Measurements from ENCODE around the gene SORCS2.

Gene SORCS2

DNA sequence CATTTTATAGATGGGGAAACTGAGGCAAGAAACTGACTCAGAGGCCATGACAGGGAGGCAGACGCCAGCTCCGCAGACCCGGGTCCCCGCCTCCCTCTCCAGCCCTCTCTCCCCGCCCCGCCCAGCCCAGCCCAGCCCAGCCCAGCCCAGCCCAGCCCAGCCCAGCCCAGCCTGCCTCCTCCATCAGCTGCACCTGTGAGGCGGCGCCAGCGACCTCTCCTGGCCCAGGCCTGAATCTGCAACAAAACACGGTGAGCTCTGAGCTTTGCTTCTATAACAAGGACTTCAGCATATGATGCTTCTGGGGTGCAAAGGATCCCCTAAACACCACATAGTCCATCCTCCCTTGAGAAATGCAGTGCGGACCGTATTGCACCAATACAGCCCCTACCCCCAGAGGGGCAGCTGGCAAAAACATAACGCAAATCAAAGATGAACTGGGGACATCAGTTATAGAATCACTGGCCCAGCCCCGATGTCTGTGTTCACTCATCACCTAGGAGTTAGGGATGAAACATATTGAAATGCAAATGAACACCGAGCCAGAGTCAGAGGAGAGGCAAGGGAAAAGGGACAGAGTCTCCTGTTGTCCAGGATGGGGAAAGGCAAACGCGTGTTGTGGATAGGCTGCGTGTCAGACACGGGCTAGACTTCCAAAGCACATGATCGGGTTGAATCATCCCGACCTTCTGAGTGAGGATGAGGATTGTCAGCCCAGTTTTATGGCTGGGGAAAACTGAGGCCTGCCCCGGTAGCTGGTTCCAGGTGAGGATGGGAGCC is 458.5 kb downstream of the SORCS2 start:
- Histone ChIP-seq H4K8ac (ENCODE audit: low read depth, low read length) (no peak overlapping the region), H3K4me3 (ENCODE audit: low read depth, low read length) (no peak overlapping the region), H3K9ac (ENCODE audit: low read length) (no peak overlapping the region), H3K9me3 (ENCODE audit: insufficient read depth, low read depth, low read length) (no peaks in the 10 kb centered on the region), H3K4me2 (ENCODE audit: low read length) (no peak overlapping the region), H2AK5ac (ENCODE audit: low read length) (no peak overlapping the region), H3K18ac (ENCODE audit: low read length) (no peak overlapping the region), H3K79me2 (ENCODE audit: control insufficient read depth, insufficient read depth, low read length, poor library complexity) (no peaks in the 10 kb centered on the region), H3K23ac (ENCODE audit: low read length) (no peak overlapping the region), H3K4ac (ENCODE audit: low read depth, low read length) (no peak overlapping the region), H2BK5ac (ENCODE audit: low read depth, low read length, poor library complexity) (no peak overlapping the region), H2BK12ac (ENCODE audit: low read length) (peak overlapping the region; percentile 35), H3K27ac (ENCODE audit: low read depth, low read length) (no peak overlapping the region), H2AFZ (ENCODE audit: insufficient read depth, low read length, poor library complexity) (no peak overlapping the region), H3K4me1 (ENCODE audit: control insufficient read depth in 1 of 2, insufficient read depth in 2 of 2, low read length in 2 of 2) (peaks cover 35 to 48% of the 10 kb centered on the region in 2 experiments), H4K12ac (ENCODE audit: low read depth, low read length) (no peak overlapping the region), H4K91ac (ENCODE audit: low read depth, low read length) (peak overlapping the region; percentile 11), H3K27me3 (ENCODE audit: insufficient read depth, low read length) (no peaks in the 10 kb centered on the region), H3K36me3 (ENCODE audit: control insufficient read depth in 1 of 2, insufficient read depth in 2 of 2, low read length in 2 of 2) (no peaks in the 10 kb centered on the region), H3K14ac (ENCODE audit: low read length) (peak overlapping the region; percentile 18), H2BK120ac (ENCODE audit: insufficient read depth, low read length, poor library complexity) (no peak overlapping the region), H3K79me1 (ENCODE audit: low read length) (peaks cover 10% of the 10 kb centered on the region)
- peak in 1 of 2 donors; percentile 10 for DNase-seq
- WGBS (ENCODE audit: extremely low coverage, insufficient coverage, insufficient read length), result no CpG with 5 or more reads among the region's 22 CpGs

DNA sequence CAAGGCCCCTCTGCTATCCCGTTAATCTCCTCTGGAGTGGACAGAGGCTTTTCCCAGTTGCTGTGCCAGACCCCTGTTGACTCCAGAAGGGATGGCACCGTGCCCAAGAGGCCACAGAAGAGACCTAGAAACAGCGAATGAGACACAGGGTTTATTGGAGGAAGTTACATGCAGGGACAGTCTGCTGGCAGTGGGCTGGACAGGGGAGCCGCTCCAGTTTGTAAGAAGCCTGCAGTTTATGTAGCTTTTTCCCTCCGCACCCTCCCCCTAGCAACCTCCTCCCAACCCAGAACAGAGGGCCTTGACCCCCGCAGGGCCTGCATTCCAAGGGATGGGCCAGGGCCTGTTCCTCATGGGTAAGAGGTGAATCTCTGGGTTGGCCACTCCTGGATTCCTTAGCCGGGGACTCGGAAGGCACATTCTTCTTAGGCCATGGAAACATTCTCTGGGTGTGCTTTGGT is 459.2 kb downstream of the SORCS2 start:
- H4K8ac ChIP-seq (ENCODE audit: low read depth, low read length), result no peak overlapping the region
- no peak overlapping the region for H2BK5ac ChIP-seq (ENCODE audit: low read depth, low read length, poor library complexity)
- H3K4me1 ChIP-seq (ENCODE audit: control insufficient read depth in 1 of 2, insufficient read depth in 2 of 2, low read length in 2 of 2), result peaks cover 40 to 53% of the 10 kb centered on the region in 2 experiments
- H4K12ac ChIP-seq (ENCODE audit: low read depth, low read length), result no peak overlapping the region
- no peak overlapping the region for H3K27ac ChIP-seq (ENCODE audit: low read depth, low read length)
- H2AFZ ChIP-seq (ENCODE audit: insufficient read depth, low read length, poor library complexity), result no peak overlapping the region
- H3K36me3 ChIP-seq (ENCODE audit: control insufficient read depth in 1 of 2, insufficient read depth in 2 of 2, low read length in 2 of 2), result no peaks in the 10 kb centered on the region
- no CpG with 5 or more reads among the region's 8 CpGs for WGBS (ENCODE audit: extremely low coverage, insufficient coverage, insufficient read length)
- peak overlapping the region; percentile 18 for H3K14ac ChIP-seq (ENCODE audit: low read length)
- H3K4me3 ChIP-seq (ENCODE audit: low read depth, low read length), result no peak overlapping the region
- peak overlapping the region; percentile 35 for H2BK12ac ChIP-seq (ENCODE audit: low read length)
- H3K23ac ChIP-seq (ENCODE audit: low read length), result no peak overlapping the region
- H2AK5ac ChIP-seq (ENCODE audit: low read length), result no peak overlapping the region
- peak in 1 of 2 donors; percentile 10 for DNase-seq
- H3K27me3 ChIP-seq (ENCODE audit: insufficient read depth, low read length), result no peaks in the 10 kb centered on the region
- H3K9me3 ChIP-seq (ENCODE audit: insufficient read depth, low read depth, low read length), result no peaks in the 10 kb centered on the region
- peaks cover 14% of the 10 kb centered on the region for H3K79me1 ChIP-seq (ENCODE audit: low read length)
- no peak overlapping the region for H3K4ac ChIP-seq (ENCODE audit: low read depth, low read length)
- H3K18ac ChIP-seq (ENCODE audit: low read length), result no peak overlapping the region
- no peak overlapping the region for H3K9ac ChIP-seq (ENCODE audit: low read length)
- H3K4me2 ChIP-seq (ENCODE audit: low read length), result peak overlapping the region; percentile 25
- no peaks in the 10 kb centered on the region for H3K79me2 ChIP-seq (ENCODE audit: control insufficient read depth, insufficient read depth, low read length, poor library complexity)
- peak overlapping the region; percentile 11 for H4K91ac ChIP-seq (ENCODE audit: low read depth, low read length)
- H2BK120ac ChIP-seq (ENCODE audit: insufficient read depth, low read length, poor library complexity), result no peak overlapping the region

DNA sequence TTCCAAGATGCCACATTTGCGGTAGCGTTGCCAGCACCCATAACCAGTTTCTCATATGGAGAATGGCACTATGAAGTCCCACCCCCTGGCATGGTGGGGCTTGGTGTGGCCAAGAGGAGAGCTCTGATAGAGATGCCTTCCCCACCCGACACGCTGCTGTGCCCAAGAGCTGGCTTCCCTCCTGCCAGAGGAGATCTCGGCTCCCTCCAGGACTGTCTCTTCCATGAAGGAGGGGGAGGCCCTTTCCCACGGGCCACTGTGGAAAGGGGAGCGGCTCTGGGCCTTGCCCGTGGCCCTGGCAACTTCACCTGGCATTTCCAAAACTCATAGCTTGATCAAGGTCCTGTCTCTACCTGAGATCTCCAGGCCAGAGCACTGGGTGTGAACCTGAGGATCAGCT is 459.7 kb downstream of the SORCS2 start:
- Histone ChIP-seq H3K23ac (ENCODE audit: low read length) (no peak overlapping the region), H3K18ac (ENCODE audit: low read length) (no peak overlapping the region), H4K12ac (ENCODE audit: low read depth, low read length) (no peak overlapping the region), H3K4me3 (ENCODE audit: low read depth, low read length) (no peak overlapping the region), H3K4ac (ENCODE audit: low read depth, low read length) (peak overlapping the region; percentile 11), H2AFZ (ENCODE audit: insufficient read depth, low read length, poor library complexity) (no peak overlapping the region), H3K79me2 (ENCODE audit: control insufficient read depth, insufficient read depth, low read length, poor library complexity) (no peaks in the 10 kb centered on the region), H3K27me3 (ENCODE audit: insufficient read depth, low read length) (no peaks in the 10 kb centered on the region), H3K79me1 (ENCODE audit: low read length) (peaks cover 14% of the 10 kb centered on the region), H3K27ac (ENCODE audit: low read depth, low read length) (peak overlapping the region; percentile 10), H2AK5ac (ENCODE audit: low read length) (no peak overlapping the region), H4K8ac (ENCODE audit: low read depth, low read length) (peak overlapping the region; percentile 3), H2BK5ac (ENCODE audit: low read depth, low read length, poor library complexity) (peak overlapping the region; percentile 38), H3K4me1 (ENCODE audit: control insufficient read depth in 1 of 2, insufficient read depth in 2 of 2, low read length in 2 of 2) (peaks cover 43 to 56% of the 10 kb centered on the region in 2 experiments), H3K4me2 (ENCODE audit: low read length) (peak overlapping the region; percentile 11), H3K36me3 (ENCODE audit: control insufficient read depth in 1 of 2, insufficient read depth in 2 of 2, low read length in 2 of 2) (no peaks in the 10 kb centered on the region), H4K91ac (ENCODE audit: low read depth, low read length) (peak overlapping the region; percentile 62), H3K14ac (ENCODE audit: low read length) (peak overlapping the region; percentile 40), H2BK120ac (ENCODE audit: insufficient read depth, low read length, poor library complexity) (peak overlapping the region; percentile 48), H3K9ac (ENCODE audit: low read length) (no peak overlapping the region), H3K9me3 (ENCODE audit: insufficient read depth, low read depth, low read length) (no peaks in the 10 kb centered on the region), H2BK12ac (ENCODE audit: low read length) (peak overlapping the region; percentile 44)
- DNase-seq, result no peak
- WGBS (ENCODE audit: extremely low coverage, insufficient coverage, insufficient read length), result no CpG with 5 or more reads among the region's 8 CpGs

DNA sequence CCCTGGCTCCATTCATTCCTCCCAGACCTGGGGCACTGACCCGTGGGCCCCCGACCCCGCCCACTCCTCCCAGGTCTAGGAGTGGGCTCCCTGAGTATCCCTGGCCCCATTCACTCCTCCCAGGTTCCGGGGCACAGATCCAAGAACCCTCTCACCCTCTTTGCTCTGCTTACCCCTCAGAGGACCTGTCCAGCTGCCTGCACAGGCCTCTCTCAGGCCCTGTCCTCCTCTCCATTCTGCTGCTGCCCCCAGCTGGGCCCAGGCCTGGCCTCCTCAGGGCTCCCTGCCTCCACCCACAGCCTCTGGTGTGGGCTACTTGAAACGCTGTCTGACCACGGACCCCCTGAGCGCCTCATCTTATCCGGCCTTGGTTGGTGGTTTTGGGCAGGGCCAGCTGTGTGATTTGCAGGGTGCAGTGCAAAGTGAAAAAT is 460.1 kb downstream of the SORCS2 start:
- Histone ChIP-seq H3K27me3 (ENCODE audit: insufficient read depth, low read length) (no peaks in the 10 kb centered on the region), H3K18ac (ENCODE audit: low read length) (no peak overlapping the region), H3K9ac (ENCODE audit: low read length) (no peak overlapping the region), H2AFZ (ENCODE audit: insufficient read depth, low read length, poor library complexity) (no peak overlapping the region), H4K8ac (ENCODE audit: low read depth, low read length) (no peak overlapping the region), H3K4me1 (ENCODE audit: control insufficient read depth in 1 of 2, insufficient read depth in 2 of 2, low read length in 2 of 2) (peaks cover 43 to 56% of the 10 kb centered on the region in 2 experiments), H2BK120ac (ENCODE audit: insufficient read depth, low read length, poor library complexity) (peak overlapping the region; percentile 48), H4K91ac (ENCODE audit: low read depth, low read length) (peak overlapping the region; percentile 62), H3K79me2 (ENCODE audit: control insufficient read depth, insufficient read depth, low read length, poor library complexity) (no peaks in the 10 kb centered on the region), H3K14ac (ENCODE audit: low read length) (no peak overlapping the region), H3K27ac (ENCODE audit: low read depth, low read length) (no peak overlapping the region), H4K12ac (ENCODE audit: low read depth, low read length) (no peak overlapping the region), H3K4ac (ENCODE audit: low read depth, low read length) (no peak overlapping the region), H3K79me1 (ENCODE audit: low read length) (peaks cover 14% of the 10 kb centered on the region), H2BK12ac (ENCODE audit: low read length) (no peak overlapping the region), H3K4me2 (ENCODE audit: low read length) (no peak overlapping the region), H2BK5ac (ENCODE audit: low read depth, low read length, poor library complexity) (no peak overlapping the region), H2AK5ac (ENCODE audit: low read length) (no peak overlapping the region), H3K23ac (ENCODE audit: low read length) (no peak overlapping the region), H3K36me3 (ENCODE audit: control insufficient read depth in 1 of 2, insufficient read depth in 2 of 2, low read length in 2 of 2) (no peaks in the 10 kb centered on the region), H3K4me3 (ENCODE audit: low read depth, low read length) (no peak overlapping the region), H3K9me3 (ENCODE audit: insufficient read depth, low read depth, low read length) (no peaks in the 10 kb centered on the region)
- WGBS (ENCODE audit: extremely low coverage, insufficient coverage, insufficient read length), result no CpG with 5 or more reads among the region's 8 CpGs
- DNase-seq, result no peak

Measured in trophoblast cell (in vitro differentiated cells and primary cell).